Adrenal gland (tissue), 12 donors: ENCODE results near the gene FOXA3. TPM values are rescaled to one million over a fixed set of nuclear protein-coding genes. Genes with fewer than 3 reads are reported as not detected.

ENCODE experiments used
- DNase-seq, 7 donors: peaks; one replicate each; pipeline ENCODE4 v3.0.0-alpha.2; 2019 to 2020
- H3K27ac ChIP-seq, 5 donors: fragments of 200-600 bp; sonication (generic) in 4 of 5; 1 replicate in 3 of 5; 2 replicates in 2 of 5; pipeline versions ENCODE4 v1.5.1 to v1.8.0; 2016 to 2020; ENCODE audit warnings: mild to moderate bottlenecking in 1 of 5
- H3K27me3 ChIP-seq: fragments of 200-600 bp; 2 replicates; pipeline ENCODE4 v1.8.0; 2021
- H3K36me3 ChIP-seq, 2 donors: fragments of 200-600 bp; replicated peaks in 1 of 2; 1 replicate in 1 of 2; 2 replicates in 1 of 2; pipeline versions ENCODE4 v1.5.1 to v1.8.0; 2018 to 2022
- H3K4me1 ChIP-seq, 2 donors: fragments of 200-600 bp; replicated peaks in 1 of 2; 1 replicate in 1 of 2; 2 replicates in 1 of 2; pipeline versions ENCODE4 v1.5.1 to v1.8.0; 2018 to 2021
- H3K4me3 ChIP-seq, 4 donors: fragments of 200-600 bp; sonication (generic) in 3 of 4; one replicate each; pipeline ENCODE4 v1.5.1; 2016 to 2018
- H3K9me3 ChIP-seq, 3 donors: fragments of 200-600 bp; sonication (generic) in 1 of 3; replicated peaks in 1 of 3; 1 replicate in 2 of 3; 2 replicates in 1 of 3; pipeline versions ENCODE4 v1.5.1 to v1.8.0; 2016 to 2021
- CTCF ChIP-seq, 6 experiments: fragments of 450-650 bp in 4 of 6; fragments of 200-600 bp in 2 of 6; sonication (generic) in 1 of 6; IDR thresholded peaks; 1 replicate in 5 of 6; 2 replicates in 1 of 6; pipeline versions ENCODE4 v1.5.1 to v1.8.0; 2016 to 2021; ENCODE audit warnings: antibody characterized with exemption in 6 of 6, mild to moderate bottlenecking in 2 of 6, moderate library complexity in 1 of 6
- POLR2A ChIP-seq, 2 donors: fragments of 450-650 bp; IDR thresholded peaks; one replicate each; pipeline ENCODE4 v1.6.1; 2017; ENCODE audit warnings: antibody characterized with exemption in 2 of 2, mild to moderate bottlenecking in 2 of 2, moderate library complexity in 1 of 2
- WGBS, 4 donors: extraction: QIAGEN DNeasy Blood & Tissue Kit in 2 of 4; methylation state at CpG; one replicate each; pipeline versions ENCODE4 v1.1.5 to v1.1.7; 2013 to 2017; 5-methylcytosine and 5-hydroxymethylcytosine counted together
- intact Hi-C, 2 donors: fragments of 100-400 bp; cut with DNase I; formaldehyde crosslinking; loops; one replicate each; pipeline versions ENCODE4 v1.14.1 to v1.15.0; 2022 to 2023
- polyA plus RNA-seq, 3 donors: library from polyadenylated mRNA; stranded (reverse); fragments of 200-250 nt in 2 of 3; fragments of 350-450 nt in 1 of 3; fragmentation: Illumina TruSeq in 1 of 3; extraction: RNeasy Lipid Tissue Mini Kit (QIAGEN cat#74804) in 1 of 3; gene quantifications; one replicate each; pipeline ENCODE4 v1.2.3, GENCODE V29; 2013 to 2014
- total RNA-seq, 9 donors: library from RNA; depleted of rRNA in 4 of 9; stranded (reverse); fragments of >200 nt in 4 of 9; fragments of 120-200 nt in 1 of 9; fragmentation: NEBNext Ultra II Directional in 1 of 9; extraction: Animal tissue kit (Norgen Biotek cat#: 25700) in 1 of 9; gene quantifications; one replicate each; pipeline versions ENCODE4 v1.1.0 to v1.2.4, GENCODE V29; 2013 to 2023
- donor health status: healthy with polysubstance abuse.
- donor health status: Bipolar disorder and iron deficiency.
- donor health status: DM: yes; HTN: yes; CAD: no.
- donor health status: DM: no; HTN: no; CAD: no.
- donor health status: DM: no; HTN: no; CAD: no.
- donor health status: DM: yes; HTN: yes; CAD: no.

Gene FOXA3
- total and polyA plus RNA-seq, 12 donors, result 0.03 to 0.94 TPM; not detected in 10

- Histone ChIP-seq H3K36me3 (peaks cover 0 to 11% of the 10 kb centered on the region in 2 donors), H3K27me3 (no peaks in the 10 kb centered on the region), H3K9me3 (no peaks in the 10 kb centered on the region), H3K4me3 (peak overlapping the region in 3 of 4 donors; percentile 48 to 81 (median 78)), H3K27ac (peak overlapping the region in 4 of 5 donors; percentile 88 to 92 (median 90)), H3K4me1 (peaks cover 4 to 41% of the 10 kb centered on the region in 2 donors)
- 59 to 86% (median 70%) methylated on average over 33 to 72 of the region's 72 CpGs for WGBS, 4 donors
- intact Hi-C loops, result loop anchor here in 1 of 2 donors (5.0 kb wide), 1 partner anchor 68 kb away; the partner anchor contains the start of gene RSPH6A
- peak in 2 of 7 donors; percentile 47 to 52 for DNase-seq
- TF ChIP-seq POLR2A (IDR thresholded peaks at IDR 0.05) (no peak), CTCF (IDR thresholded peaks at IDR 0.05) (no peak)
Observed at GRCh38 chr19:45884682-45885555, 20.8 kb downstream of the FOXA3 start.

GRCh38 chr19:45885556-45886426 lies 21.7 kb downstream of the FOXA3 start, which contains the start of gene IRF2BP1:
TSS of gene IRF2BP1 (minus strand) at chr19:45886141. CDS start at chr19:45885774, 367 bp downstream.
- TF ChIP-seq POLR2A (IDR thresholded peaks at IDR 0.05), result peak; percentile 69 to 90
- no peak for TF ChIP-seq CTCF (IDR thresholded peaks at IDR 0.05)
- 0 to 1% (median 0%) methylated on average over 21 to 107 of the region's 107 CpGs for WGBS, 4 donors
- peak; percentile 93 to 96 (median 95) for DNase-seq
- Histone ChIP-seq H3K27ac (peak within 1 kb of the TSS; percentile 64 to 92 (median 88)), H3K36me3 (peaks cover 0 to 15% of the 10 kb centered on the region in 2 donors), H3K9me3 (no peaks in the 10 kb centered on the region), H3K4me3 (peak within 1 kb of the TSS in 3 of 4 donors; percentile 53 to 81 (median 78)), H3K27me3 (no peaks in the 10 kb centered on the region), H3K4me1 (peaks cover 4 to 41% of the 10 kb centered on the region in 2 donors)
- intact Hi-C loops, result no loop called here

GRCh38 chr19:45886427-45887199 lies 22.5 kb downstream of the FOXA3 start:
- Histone ChIP-seq H3K4me3 (peak overlapping the region in 3 of 4 donors; percentile 53 to 81 (median 78)), H3K27ac (peak overlapping the region; percentile 64 to 92 (median 88)), H3K4me1 (peaks cover 4 to 41% of the 10 kb centered on the region in 2 donors), H3K27me3 (no peaks in the 10 kb centered on the region), H3K9me3 (no peaks in the 10 kb centered on the region), H3K36me3 (peaks cover 0 to 15% of the 10 kb centered on the region in 2 donors)
- DNase-seq, result peak; percentile 93 to 96 (median 94)
- WGBS, 4 donors, result 1 to 2% (median 1%) methylated on average over 13 to 32 of the region's 32 CpGs
- intact Hi-C loops, result no loop called here
- TF ChIP-seq CTCF (IDR thresholded peaks at IDR 0.05) (no peak), POLR2A (IDR thresholded peaks at IDR 0.05) (peak; percentile 69 to 70)
